ENCODE measurements around the gene RHBDD1.

RHBDD1 gene

GRCh38 chr2:227030789-227031188, 194.9 kb downstream of the RHBDD1 start:
- Histone ChIP-seq H3K9ac (ENCODE audit: low read depth, low read length, poor library complexity, severe bottlenecking) (peak overlapping the region; percentile 49), H3K4me2 (ENCODE audit: low read depth, low read length, poor library complexity, severe bottlenecking) (peak overlapping the region; percentile 45), H2AFZ (ENCODE audit: low read length) (no peak overlapping the region), H4K20me1 (ENCODE audit: insufficient read depth, low read length, poor library complexity, severe bottlenecking) (no peaks in the 10 kb centered on the region), H3K27me3 (ENCODE audit: insufficient read depth, low read length, poor library complexity, severe bottlenecking) (no peaks in the 10 kb centered on the region), H3K4me1 (ENCODE audit: insufficient read depth, low read length, poor library complexity, severe bottlenecking) (peaks cover 21% of the 10 kb centered on the region), H3F3A (ENCODE audit: low read depth) (no peaks in the 10 kb centered on the region), H3K79me2 (ENCODE audit: insufficient read depth, low read length) (no peaks in the 10 kb centered on the region), H3K9me3 (ENCODE audit: insufficient read depth, low read depth, low read length) (no peaks in the 10 kb centered on the region), H3K4me3 (ENCODE audit: low read length, poor library complexity, severe bottlenecking) (peak overlapping the region; percentile 17), H3K9me2 (replicated peaks; ENCODE audit: low read depth, low read length) (no peaks in the 10 kb centered on the region), H3K36me3 (ENCODE audit: insufficient read depth, low read length) (no peaks in the 10 kb centered on the region)
- TF ChIP-seq EZH2phosphoT487 (IDR thresholded peaks at IDR 0.05; ENCODE audit: borderline replicate concordance) (no peak), CTCF (conservative IDR thresholded peaks at IDR 0.05; ENCODE audit: low read length) (no peak)

GRCh38 chr2:227031379-227031778, 195.5 kb downstream of the RHBDD1 start:
- no peaks in the 10 kb centered on the region for H4K20me1 ChIP-seq (ENCODE audit: insufficient read depth, low read length, poor library complexity, severe bottlenecking)
- H2AFZ ChIP-seq (ENCODE audit: low read length): 0 out of 2 replicates have a peak overlapping the region, but pooled peaks have one; percentile 14
- peak overlapping the region; percentile 49 for H3K9ac ChIP-seq (ENCODE audit: low read depth, low read length, poor library complexity, severe bottlenecking)
- no peaks in the 10 kb centered on the region for H3K27me3 ChIP-seq (ENCODE audit: insufficient read depth, low read length, poor library complexity, severe bottlenecking)
- H3K9me3 ChIP-seq (ENCODE audit: insufficient read depth, low read depth, low read length): no peaks in the 10 kb centered on the region
- peak overlapping the region; percentile 45 for H3K4me2 ChIP-seq (ENCODE audit: low read depth, low read length, poor library complexity, severe bottlenecking)
- H3K36me3 ChIP-seq (ENCODE audit: insufficient read depth, low read length): no peaks in the 10 kb centered on the region
- no peak for TF ChIP-seq EZH2phosphoT487 (IDR thresholded peaks at IDR 0.05; ENCODE audit: borderline replicate concordance)
- TF ChIP-seq CTCF (conservative IDR thresholded peaks at IDR 0.05; ENCODE audit: low read length): no peak
- H3K4me3 ChIP-seq (ENCODE audit: low read length, poor library complexity, severe bottlenecking): peak overlapping the region; percentile 17
- H3F3A ChIP-seq (ENCODE audit: low read depth): no peaks in the 10 kb centered on the region
- no peaks in the 10 kb centered on the region for H3K9me2 ChIP-seq (replicated peaks; ENCODE audit: low read depth, low read length)
- no peaks in the 10 kb centered on the region for H3K79me2 ChIP-seq (ENCODE audit: insufficient read depth, low read length)
- H3K4me1 ChIP-seq (ENCODE audit: insufficient read depth, low read length, poor library complexity, severe bottlenecking): peaks cover 21% of the 10 kb centered on the region

GRCh38 chr2:227033471-227034148, 197.8 kb downstream of the RHBDD1 start:
- no peaks in the 10 kb centered on the region for H3K27me3 ChIP-seq (ENCODE audit: insufficient read depth, low read length, poor library complexity, severe bottlenecking)
- no peaks in the 10 kb centered on the region for H3K9me2 ChIP-seq (replicated peaks; ENCODE audit: low read depth, low read length)
- H3K79me2 ChIP-seq (ENCODE audit: insufficient read depth, low read length): no peaks in the 10 kb centered on the region
- no peak overlapping the region for H3K4me2 ChIP-seq (ENCODE audit: low read depth, low read length, poor library complexity, severe bottlenecking)
- H3F3A ChIP-seq (ENCODE audit: low read depth): no peaks in the 10 kb centered on the region
- H4K20me1 ChIP-seq (ENCODE audit: insufficient read depth, low read length, poor library complexity, severe bottlenecking): no peaks in the 10 kb centered on the region
- TF ChIP-seq CTCF (conservative IDR thresholded peaks at IDR 0.05; ENCODE audit: low read length) (peak; percentile 87), EZH2phosphoT487 (IDR thresholded peaks at IDR 0.05; ENCODE audit: borderline replicate concordance) (no peak)
- no peaks in the 10 kb centered on the region for H3K9me3 ChIP-seq (ENCODE audit: insufficient read depth, low read depth, low read length)
- peaks cover 26% of the 10 kb centered on the region for H3K4me1 ChIP-seq (ENCODE audit: insufficient read depth, low read length, poor library complexity, severe bottlenecking)
- H3K4me3 ChIP-seq (ENCODE audit: low read length, poor library complexity, severe bottlenecking): no peak overlapping the region
- H3K9ac ChIP-seq (ENCODE audit: low read depth, low read length, poor library complexity, severe bottlenecking): no peak overlapping the region
- H3K36me3 ChIP-seq (ENCODE audit: insufficient read depth, low read length): no peaks in the 10 kb centered on the region
- peak overlapping the region; percentile 34 for H2AFZ ChIP-seq (ENCODE audit: low read length)
